ENCODE results near the gene FBXL13.

- TF ChIP-seq EZH2 (IDR thresholded peaks at IDR 0.05; ENCODE audit: insufficient read depth, poor library complexity, severe bottlenecking) (no peak), EZH2phosphoT487 (IDR thresholded peaks at IDR 0.05; ENCODE audit: insufficient read depth, low read depth) (no peak)
Observed at GRCh38 chr7:102996957-102997356, 77.6 kb downstream of the FBXL13 start.

Measured in GM23248 (cell line).